Measurements from ENCODE around the gene HMGB3. TPM values are rescaled to one million over a fixed set of nuclear protein-coding genes. Genes with fewer than 3 reads are reported as not detected.

HMGB3 gene
- total RNA-seq, 1 experiment from 2014 or later, result 251 TPM

DNA sequence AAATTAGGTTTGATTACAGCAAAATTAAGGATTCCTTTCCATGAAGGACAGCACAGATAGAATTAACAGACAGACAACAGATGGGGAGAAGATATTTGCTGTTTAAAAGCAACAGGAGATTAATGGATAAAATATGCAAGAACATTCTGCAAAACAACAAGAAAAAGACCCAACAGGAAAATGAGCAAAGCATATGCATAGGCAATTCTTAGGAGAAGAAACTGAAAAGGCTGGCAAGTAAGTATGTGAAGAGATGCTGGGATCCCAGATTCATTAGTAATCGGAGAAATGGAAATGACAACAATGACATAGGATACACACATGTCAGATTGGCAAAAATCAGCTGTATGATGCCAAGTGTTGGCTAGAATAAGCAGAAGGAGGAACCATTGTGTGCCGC lies 27.5 kb upstream of the HMGB3 start:
- intact Hi-C loops (cut with micrococcal nuclease; ENCODE audit: unreplicated experiment) (no loop called here), in situ Hi-C loops (cut with HindIII; ENCODE audit: low pct_unique_long_range_greater_than_20kb, low sequenced_read_pairs) (no loop called here)
- ChIA-PET CTCF (no interaction called here), POLR2A (no interaction called here)
- ATAC-seq (no peak), DNase-seq (ENCODE audit: low read depth, low spot score) (no peak)
- TF ChIP-seq, protein P1, sequence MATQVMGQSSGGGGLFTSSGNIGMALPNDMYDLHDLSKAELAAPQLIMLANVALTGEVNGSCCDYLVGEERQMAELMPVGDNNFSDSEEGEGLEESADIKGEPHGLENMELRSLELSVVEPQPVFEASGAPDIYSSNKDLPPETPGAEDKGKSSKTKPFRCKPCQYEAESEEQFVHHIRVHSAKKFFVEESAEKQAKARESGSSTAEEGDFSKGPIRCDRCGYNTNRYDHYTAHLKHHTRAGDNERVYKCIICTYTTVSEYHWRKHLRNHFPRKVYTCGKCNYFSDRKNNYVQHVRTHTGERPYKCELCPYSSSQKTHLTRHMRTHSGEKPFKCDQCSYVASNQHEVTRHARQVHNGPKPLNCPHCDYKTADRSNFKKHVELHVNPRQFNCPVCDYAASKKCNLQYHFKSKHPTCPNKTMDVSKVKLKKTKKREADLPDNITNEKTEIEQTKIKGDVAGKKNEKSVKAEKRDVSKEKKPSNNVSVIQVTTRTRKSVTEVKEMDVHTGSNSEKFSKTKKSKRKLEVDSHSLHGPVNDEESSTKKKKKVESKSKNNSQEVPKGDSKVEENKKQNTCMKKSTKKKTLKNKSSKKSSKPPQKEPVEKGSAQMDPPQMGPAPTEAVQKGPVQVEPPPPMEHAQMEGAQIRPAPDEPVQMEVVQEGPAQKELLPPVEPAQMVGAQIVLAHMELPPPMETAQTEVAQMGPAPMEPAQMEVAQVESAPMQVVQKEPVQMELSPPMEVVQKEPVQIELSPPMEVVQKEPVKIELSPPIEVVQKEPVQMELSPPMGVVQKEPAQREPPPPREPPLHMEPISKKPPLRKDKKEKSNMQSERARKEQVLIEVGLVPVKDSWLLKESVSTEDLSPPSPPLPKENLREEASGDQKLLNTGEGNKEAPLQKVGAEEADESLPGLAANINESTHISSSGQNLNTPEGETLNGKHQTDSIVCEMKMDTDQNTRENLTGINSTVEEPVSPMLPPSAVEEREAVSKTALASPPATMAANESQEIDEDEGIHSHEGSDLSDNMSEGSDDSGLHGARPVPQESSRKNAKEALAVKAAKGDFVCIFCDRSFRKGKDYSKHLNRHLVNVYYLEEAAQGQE (IDR thresholded peaks at IDR 0.05; ENCODE audit: insufficient read depth in 1 of 2, low read depth in 2 of 2, low read length in 1 of 2), result no peak
- TF ChIP-seq TCF7L2 (IDR thresholded peaks at IDR 0.05; ENCODE audit: low read depth, low read length), result no peak
- TF ChIP-seq, protein P2, sequence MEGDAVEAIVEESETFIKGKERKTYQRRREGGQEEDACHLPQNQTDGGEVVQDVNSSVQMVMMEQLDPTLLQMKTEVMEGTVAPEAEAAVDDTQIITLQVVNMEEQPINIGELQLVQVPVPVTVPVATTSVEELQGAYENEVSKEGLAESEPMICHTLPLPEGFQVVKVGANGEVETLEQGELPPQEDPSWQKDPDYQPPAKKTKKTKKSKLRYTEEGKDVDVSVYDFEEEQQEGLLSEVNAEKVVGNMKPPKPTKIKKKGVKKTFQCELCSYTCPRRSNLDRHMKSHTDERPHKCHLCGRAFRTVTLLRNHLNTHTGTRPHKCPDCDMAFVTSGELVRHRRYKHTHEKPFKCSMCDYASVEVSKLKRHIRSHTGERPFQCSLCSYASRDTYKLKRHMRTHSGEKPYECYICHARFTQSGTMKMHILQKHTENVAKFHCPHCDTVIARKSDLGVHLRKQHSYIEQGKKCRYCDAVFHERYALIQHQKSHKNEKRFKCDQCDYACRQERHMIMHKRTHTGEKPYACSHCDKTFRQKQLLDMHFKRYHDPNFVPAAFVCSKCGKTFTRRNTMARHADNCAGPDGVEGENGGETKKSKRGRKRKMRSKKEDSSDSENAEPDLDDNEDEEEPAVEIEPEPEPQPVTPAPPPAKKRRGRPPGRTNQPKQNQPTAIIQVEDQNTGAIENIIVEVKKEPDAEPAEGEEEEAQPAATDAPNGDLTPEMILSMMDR (IDR thresholded peaks at IDR 0.05), result no peak
- no peak for TF ChIP-seq POLR2AphosphoS5 (IDR thresholded peaks at IDR 0.05; ENCODE audit: low read depth, low read length)
- Histone ChIP-seq H3K4me1 (ENCODE audit: control insufficient read depth, insufficient read depth, low read length) (no peaks in the 10 kb centered on the region), H3K4me3 (ENCODE audit: low read depth in 2 of 2, low read length in 2 of 2) (no peak overlapping the region), H3K9me3 (ENCODE audit: control insufficient read depth, insufficient read depth, low read depth, low read length) (no peaks in the 10 kb centered on the region), H3K27me3 (ENCODE audit: control insufficient read depth, insufficient read depth, low read length) (no peaks in the 10 kb centered on the region), H3K27ac (ENCODE audit: low read length) (no peak overlapping the region), H3K36me3 (ENCODE audit: control insufficient read depth, insufficient read depth, low read length) (no peaks in the 10 kb centered on the region)
- no TSS peak for BruUV-seq (replicated peaks)

DNA sequence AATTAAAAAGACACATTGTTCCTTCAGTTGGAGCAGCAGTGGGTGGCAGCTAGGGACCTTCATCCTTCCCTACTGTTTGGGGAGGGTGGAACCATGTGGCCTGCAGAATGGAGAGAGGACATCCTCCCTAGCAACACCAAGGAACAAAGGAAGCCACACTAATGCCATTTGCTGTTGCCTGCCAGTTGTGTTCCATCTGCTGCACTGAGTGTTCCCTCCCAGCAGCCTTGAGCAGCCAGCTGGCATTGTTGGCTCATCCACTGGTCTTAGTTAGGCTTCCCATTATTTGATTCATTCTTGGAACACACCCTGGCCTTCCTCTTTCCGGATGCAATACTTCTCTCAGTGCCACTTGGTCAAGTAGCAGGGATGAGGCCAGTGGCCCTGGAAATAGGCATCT lies 25.0 kb upstream of the HMGB3 start:
- POLR2A ChIA-PET, result no interaction called here
- H3K36me3 ChIP-seq (ENCODE audit: control insufficient read depth, insufficient read depth, low read length), result no peaks in the 10 kb centered on the region
- DNase-seq (ENCODE audit: low read depth, low spot score), result no peak
- CTCF ChIA-PET, result no interaction called here
- no TSS peak for BruUV-seq (replicated peaks)
- no peak overlapping the region for H3K27ac ChIP-seq (ENCODE audit: low read length)
- no peaks in the 10 kb centered on the region for H3K4me1 ChIP-seq (ENCODE audit: control insufficient read depth, insufficient read depth, low read length)
- H3K9me3 ChIP-seq (ENCODE audit: control insufficient read depth, insufficient read depth, low read depth, low read length), result no peaks in the 10 kb centered on the region
- no peak for ATAC-seq
- H3K27me3 ChIP-seq (ENCODE audit: control insufficient read depth, insufficient read depth, low read length), result no peaks in the 10 kb centered on the region
- TF ChIP-seq POLR2AphosphoS5 (IDR thresholded peaks at IDR 0.05; ENCODE audit: low read depth, low read length), result no peak
- no peak for TF ChIP-seq SIN3A (IDR thresholded peaks at IDR 0.05; ENCODE audit: borderline replicate concordance, insufficient read depth, low read depth, low read length)
- TF ChIP-seq TCF7L2 (IDR thresholded peaks at IDR 0.05; ENCODE audit: low read depth, low read length), result no peak
- TF ChIP-seq, protein P2 (IDR thresholded peaks at IDR 0.05), result no peak
- TF ChIP-seq, protein P1 (IDR thresholded peaks at IDR 0.05; ENCODE audit: insufficient read depth in 1 of 2, low read depth in 2 of 2, low read length in 1 of 2), result no peak
- in situ Hi-C loops (cut with HindIII; ENCODE audit: low pct_unique_long_range_greater_than_20kb, low sequenced_read_pairs), result no loop called here
- no peak overlapping the region for H3K4me3 ChIP-seq (ENCODE audit: low read depth in 2 of 2, low read length in 2 of 2)
- intact Hi-C loops (cut with micrococcal nuclease; ENCODE audit: unreplicated experiment), result no loop called here
